SJSA1 (cell line): ENCODE data around the gene ATL2. TPM values are rescaled to one million over a fixed set of nuclear protein-coding genes. Genes with fewer than 3 reads are reported as not detected.
A peak's percentile ranks its signal among the peaks of the same experiment; 100 is the strongest.
"Not testable (repeated sequence)": the region's sequence is repeated elsewhere in the genome, so short reads cannot be mapped to it uniquely, and the experiment has no call there.

ENCODE experiments used
- DNase-seq, 2 experiments: peaks; one replicate each; pipeline ENCODE4 v3.0.0-alpha.2; 2015 to 2020; ENCODE audit warnings: low spot score in 2 of 2, low read depth in 1 of 2
- H3K27ac ChIP-seq: fragments of 250-450 bp; sonication (Bioruptor Pico); 2 replicates; pipeline ENCODE4 v1.5.1; 2020; ENCODE audit warnings: mild to moderate bottlenecking, moderate library complexity
- H3K27me3 ChIP-seq: fragments of 250-450 bp; sonication (Bioruptor Pico); replicated peaks from 2 replicates; pipeline ENCODE4 v1.5.1; 2020; ENCODE audit warnings: mild to moderate bottlenecking, moderate library complexity
- H3K36me3 ChIP-seq: fragments of 250-450 bp; sonication (Bioruptor Pico); 2 replicates; pipeline ENCODE4 v1.5.1; 2020; ENCODE audit warnings: mild to moderate bottlenecking
- H3K4me1 ChIP-seq: fragments of 250-450 bp; sonication (Bioruptor Pico); replicated peaks from 2 replicates; pipeline ENCODE4 v1.6.1; 2021; ENCODE audit warnings: mild to moderate bottlenecking
- H3K4me3 ChIP-seq: fragments of 250-450 bp; sonication (Bioruptor Pico); 2 replicates; pipeline ENCODE4 v1.5.1; 2020; ENCODE audit warnings: mild to moderate bottlenecking
- H3K9me3 ChIP-seq: fragments of 250-450 bp; sonication (Bioruptor Pico); replicated peaks from 2 replicates; pipeline ENCODE4 v1.5.1; 2020; ENCODE audit warnings: mild to moderate bottlenecking
- total RNA-seq: library from RNA; depleted of rRNA; stranded (reverse); fragments of >200 nt; shearing (Covaris generic); gene quantifications from 2 replicates; pipeline ENCODE4 v1.2.3, GENCODE V29; 2014

The ATL2 gene
- total RNA-seq, 1 experiment from 2014 or later, result 121 TPM

- no peak for DNase-seq
- H3K4me3 ChIP-seq, result no peak overlapping the region
- H3K27ac ChIP-seq, result no peak overlapping the region
- no peaks in the 10 kb centered on the region for H3K9me3 ChIP-seq
- no peaks in the 10 kb centered on the region for H3K4me1 ChIP-seq
- H3K36me3 ChIP-seq, result peaks cover 31% of the 10 kb centered on the region
- H3K27me3 ChIP-seq, result no peaks in the 10 kb centered on the region
These were observed 40.5 kb downstream of the ATL2 start for GRCh38 chr2:38336621-38337020.

- Histone ChIP-seq H3K4me3 (no peak overlapping the region), H3K9me3 (0 out of 2 replicates have a peak, but pooled peaks cover 5% of the 10 kb centered on the region), H3K36me3 (peaks cover 6% of the 10 kb centered on the region; the same call in 1 of the 2 replicates), H3K27ac (no peak overlapping the region), H3K27me3 (no peaks in the 10 kb centered on the region), H3K4me1 (no peaks in the 10 kb centered on the region)
- no peak for DNase-seq
These were observed 46.3 kb downstream of the ATL2 start for GRCh38 chr2:38330754-38331153.

- no peaks in the 10 kb centered on the region for H3K27me3 ChIP-seq
- no peak for DNase-seq
- no peak overlapping the region for H3K27ac ChIP-seq
- H3K4me1 ChIP-seq, result no peaks in the 10 kb centered on the region
- no peak overlapping the region for H3K4me3 ChIP-seq
- peaks cover 7% of the 10 kb centered on the region; the same call in 1 of the 2 replicates for H3K36me3 ChIP-seq
- 0 out of 2 replicates have a peak, but pooled peaks cover 5% of the 10 kb centered on the region for H3K9me3 ChIP-seq
These were observed 49.5 kb downstream of the ATL2 start for GRCh38 chr2:38327580-38327979.

- H3K4me1 ChIP-seq, result no peaks in the 10 kb centered on the region
- H3K4me3 ChIP-seq, result no peak overlapping the region
- no peaks in the 10 kb centered on the region for H3K9me3 ChIP-seq
- no peak overlapping the region for H3K27ac ChIP-seq
- H3K36me3 ChIP-seq, result peaks cover 6% of the 10 kb centered on the region
- no peaks in the 10 kb centered on the region for H3K27me3 ChIP-seq
- DNase-seq, result no peak
These were observed 53.5 kb downstream of the ATL2 start for GRCh38 chr2:38323623-38324022.

GRCh38 chr2:38322224-38322914 is 54.7 kb downstream of the ATL2 start:
- no peaks in the 10 kb centered on the region for H3K4me1 ChIP-seq
- no peaks in the 10 kb centered on the region for H3K9me3 ChIP-seq
- no peak for DNase-seq
- H3K27ac ChIP-seq, result no peak overlapping the region
- H3K4me3 ChIP-seq, result no peak overlapping the region
- H3K36me3 ChIP-seq, result peaks cover 16% of the 10 kb centered on the region
- H3K27me3 ChIP-seq, result no peaks in the 10 kb centered on the region

GRCh38 chr2:38319240-38319639 is 57.8 kb downstream of the ATL2 start:
- not testable (repeated sequence) for H3K27me3 ChIP-seq, H3K9me3 ChIP-seq, DNase-seq, H3K27ac ChIP-seq, H3K4me1 ChIP-seq, H3K4me3 ChIP-seq
- peaks cover 30% of the 10 kb centered on the region for H3K36me3 ChIP-seq

GRCh38 chr2:38317725-38318124 is 59.3 kb downstream of the ATL2 start:
- no peaks in the 10 kb centered on the region for H3K27me3 ChIP-seq
- H3K27ac ChIP-seq, result no peak overlapping the region
- H3K9me3 ChIP-seq, result no peaks in the 10 kb centered on the region

GRCh38 chr2:38315707-38316333 is 61.3 kb downstream of the ATL2 start:
- Histone ChIP-seq H3K36me3 (peaks cover 55% of the 10 kb centered on the region), H3K9me3 (no peaks in the 10 kb centered on the region), H3K4me3 (no peak overlapping the region), H3K27ac (no peak overlapping the region), H3K27me3 (no peaks in the 10 kb centered on the region), H3K4me1 (no peaks in the 10 kb centered on the region)
- DNase-seq, result peak in 1 of 2 experiments; percentile 56

More at GRCh38 chr2:38317725-38318124, 59.3 kb downstream of the ATL2 start:
- H3K36me3 ChIP-seq, result peaks cover 42% of the 10 kb centered on the region
- no peaks in the 10 kb centered on the region for H3K4me1 ChIP-seq
- DNase-seq, result no peak
- H3K4me3 ChIP-seq, result no peak overlapping the region

GRCh38 chr2:38308821-38309220 is 68.3 kb downstream of the ATL2 start:
- H3K36me3 ChIP-seq, result peaks cover 53% of the 10 kb centered on the region
- no peak overlapping the region for H3K27ac ChIP-seq
- no peak overlapping the region for H3K4me3 ChIP-seq
- H3K9me3 ChIP-seq, result no peaks in the 10 kb centered on the region
- no peaks in the 10 kb centered on the region for H3K27me3 ChIP-seq
- no peak for DNase-seq
- H3K4me1 ChIP-seq, result no peaks in the 10 kb centered on the region

- Histone ChIP-seq H3K27me3 (no peaks in the 10 kb centered on the region), H3K36me3 (peaks cover 62% of the 10 kb centered on the region), H3K9me3 (no peaks in the 10 kb centered on the region), H3K4me3 (no peak overlapping the region), H3K4me1 (no peaks in the 10 kb centered on the region), H3K27ac (no peak overlapping the region)
- no peak for DNase-seq
These were observed 74.9 kb downstream of the ATL2 start for GRCh38 chr2:38301969-38302702.

GRCh38 chr2:38301340-38301968 is 75.6 kb downstream of the ATL2 start:
- Histone ChIP-seq H3K9me3 (no peaks in the 10 kb centered on the region), H3K36me3 (peaks cover 61% of the 10 kb centered on the region)

GRCh38 chr2:38298539-38298938 is 78.5 kb downstream of the ATL2 start:
- Histone ChIP-seq H3K36me3 (peaks cover 55% of the 10 kb centered on the region), H3K27me3 (no peaks in the 10 kb centered on the region), H3K9me3 (no peaks in the 10 kb centered on the region), H3K4me3 (no peak overlapping the region), H3K27ac (no peak overlapping the region), H3K4me1 (peaks cover 30% of the 10 kb centered on the region)
- DNase-seq, result no peak

More at GRCh38 chr2:38301340-38301968, 75.6 kb downstream of the ATL2 start:
- Histone ChIP-seq H3K27me3 (no peaks in the 10 kb centered on the region), H3K4me1 (peaks cover under 1% of the 10 kb centered on the region; the same call in 1 of the 2 replicates), H3K27ac (no peak overlapping the region), H3K4me3 (no peak overlapping the region)
- DNase-seq, result no peak

- H3K4me1 ChIP-seq, result peaks cover 35% of the 10 kb centered on the region
- H3K36me3 ChIP-seq, result peaks cover 36% of the 10 kb centered on the region
- H3K9me3 ChIP-seq, result no peaks in the 10 kb centered on the region
- H3K27me3 ChIP-seq, result no peaks in the 10 kb centered on the region
- H3K27ac ChIP-seq, result no peak overlapping the region
- no peak for DNase-seq
- H3K4me3 ChIP-seq, result no peak overlapping the region
These were observed 80.8 kb downstream of the ATL2 start for GRCh38 chr2:38296197-38296780.
